ENCODE results near the gene ENTPD7.

Gene ENTPD7

GRCh38 chr10:99629625-99629978 is 29.7 kb upstream of the ENTPD7 start:
- Histone ChIP-seq H3K79me2 (ENCODE audit: insufficient read depth, low read length) (no peaks in the 10 kb centered on the region), H3K27ac (ENCODE audit: low read depth, low read length) (no peak overlapping the region), H3K4me2 (ENCODE audit: low read depth, low read length, poor library complexity, severe bottlenecking) (no peak overlapping the region), H3K9ac (ENCODE audit: low read length) (no peak overlapping the region), H3K36me3 (ENCODE audit: low read length) (no peaks in the 10 kb centered on the region), H3F3A (ENCODE audit: insufficient read depth) (no peaks in the 10 kb centered on the region), H3K9me3 (ENCODE audit: insufficient read depth, low read length) (no peaks in the 10 kb centered on the region), H4K20me1 (ENCODE audit: low read depth, low read length) (no peaks in the 10 kb centered on the region), H2AFZ (ENCODE audit: low read depth, low read length, severe bottlenecking) (no peak overlapping the region), H3K4me3 (ENCODE audit: insufficient read depth, low read length, poor library complexity, severe bottlenecking) (no peak overlapping the region), H3K9me2 (replicated peaks; ENCODE audit: insufficient read depth, low read length) (no peaks in the 10 kb centered on the region), H3K27me3 (ENCODE audit: low read length) (no peaks in the 10 kb centered on the region)
- TF ChIP-seq EZH2phosphoT487 (conservative IDR thresholded peaks at IDR 0.05; ENCODE audit: low read length) (no peak), CTCF (IDR thresholded peaks at IDR 0.05; ENCODE audit: insufficient read depth, low read length, poor library complexity, severe bottlenecking) (no peak)

GRCh38 chr10:99630433-99630832 is 28.9 kb upstream of the ENTPD7 start:
- Histone ChIP-seq H3K9me2 (replicated peaks; ENCODE audit: insufficient read depth, low read length) (no peaks in the 10 kb centered on the region), H3K79me2 (ENCODE audit: insufficient read depth, low read length) (no peaks in the 10 kb centered on the region), H3K27me3 (ENCODE audit: low read length) (no peaks in the 10 kb centered on the region)

GRCh38 chr10:99630991-99631390 is 28.3 kb upstream of the ENTPD7 start:
- no peaks in the 10 kb centered on the region for H3K9me3 ChIP-seq (ENCODE audit: insufficient read depth, low read length)
- no peak overlapping the region for H3K4me3 ChIP-seq (ENCODE audit: insufficient read depth, low read length, poor library complexity, severe bottlenecking)
- H4K20me1 ChIP-seq (ENCODE audit: low read depth, low read length): no peaks in the 10 kb centered on the region
- H3F3A ChIP-seq (ENCODE audit: insufficient read depth): no peaks in the 10 kb centered on the region
- H3K36me3 ChIP-seq (ENCODE audit: low read length): no peaks in the 10 kb centered on the region
- no peak overlapping the region for H3K27ac ChIP-seq (ENCODE audit: low read depth, low read length)
- H2AFZ ChIP-seq (ENCODE audit: low read depth, low read length, severe bottlenecking): no peak overlapping the region
- H3K27me3 ChIP-seq (ENCODE audit: low read length): no peaks in the 10 kb centered on the region
- no peak overlapping the region for H3K9ac ChIP-seq (ENCODE audit: low read length)
- no peaks in the 10 kb centered on the region for H3K79me2 ChIP-seq (ENCODE audit: insufficient read depth, low read length)
- no peak overlapping the region for H3K4me2 ChIP-seq (ENCODE audit: low read depth, low read length, poor library complexity, severe bottlenecking)
- TF ChIP-seq EZH2phosphoT487 (conservative IDR thresholded peaks at IDR 0.05; ENCODE audit: low read length): no peak
- TF ChIP-seq CTCF (IDR thresholded peaks at IDR 0.05; ENCODE audit: insufficient read depth, low read length, poor library complexity, severe bottlenecking): no peak
- H3K9me2 ChIP-seq (replicated peaks; ENCODE audit: insufficient read depth, low read length): no peaks in the 10 kb centered on the region

More at GRCh38 chr10:99630433-99630832, 28.9 kb upstream of the ENTPD7 start:
- H3K9me3 ChIP-seq (ENCODE audit: insufficient read depth, low read length): no peaks in the 10 kb centered on the region
- H3K4me2 ChIP-seq (ENCODE audit: low read depth, low read length, poor library complexity, severe bottlenecking): no peak overlapping the region
- H3F3A ChIP-seq (ENCODE audit: insufficient read depth): no peaks in the 10 kb centered on the region
- no peak overlapping the region for H3K9ac ChIP-seq (ENCODE audit: low read length)
- no peak overlapping the region for H3K4me3 ChIP-seq (ENCODE audit: insufficient read depth, low read length, poor library complexity, severe bottlenecking)
- H3K27ac ChIP-seq (ENCODE audit: low read depth, low read length): no peak overlapping the region
- H3K36me3 ChIP-seq (ENCODE audit: low read length): no peaks in the 10 kb centered on the region
- H2AFZ ChIP-seq (ENCODE audit: low read depth, low read length, severe bottlenecking): no peak overlapping the region
- no peaks in the 10 kb centered on the region for H4K20me1 ChIP-seq (ENCODE audit: low read depth, low read length)
- peak; percentile 39 for TF ChIP-seq CTCF (IDR thresholded peaks at IDR 0.05; ENCODE audit: insufficient read depth, low read length, poor library complexity, severe bottlenecking)
- TF ChIP-seq EZH2phosphoT487 (conservative IDR thresholded peaks at IDR 0.05; ENCODE audit: low read length): no peak

Data from SU-DHL-6 (cell line).